Measurements from ENCODE around the gene ZFP36L2.
A peak's percentile ranks its signal among the peaks of the same experiment; 100 is the strongest.

The ZFP36L2 gene

GRCh38 chr2:43230351-43230885, 4.0 kb upstream of the ZFP36L2 start:
- Histone ChIP-seq H3K4me2 (ENCODE audit: low read length) (peak overlapping the region; percentile 87), H3K4me1 (ENCODE audit: control insufficient read depth, low read length) (peaks cover 67% of the 10 kb centered on the region)

DNA sequence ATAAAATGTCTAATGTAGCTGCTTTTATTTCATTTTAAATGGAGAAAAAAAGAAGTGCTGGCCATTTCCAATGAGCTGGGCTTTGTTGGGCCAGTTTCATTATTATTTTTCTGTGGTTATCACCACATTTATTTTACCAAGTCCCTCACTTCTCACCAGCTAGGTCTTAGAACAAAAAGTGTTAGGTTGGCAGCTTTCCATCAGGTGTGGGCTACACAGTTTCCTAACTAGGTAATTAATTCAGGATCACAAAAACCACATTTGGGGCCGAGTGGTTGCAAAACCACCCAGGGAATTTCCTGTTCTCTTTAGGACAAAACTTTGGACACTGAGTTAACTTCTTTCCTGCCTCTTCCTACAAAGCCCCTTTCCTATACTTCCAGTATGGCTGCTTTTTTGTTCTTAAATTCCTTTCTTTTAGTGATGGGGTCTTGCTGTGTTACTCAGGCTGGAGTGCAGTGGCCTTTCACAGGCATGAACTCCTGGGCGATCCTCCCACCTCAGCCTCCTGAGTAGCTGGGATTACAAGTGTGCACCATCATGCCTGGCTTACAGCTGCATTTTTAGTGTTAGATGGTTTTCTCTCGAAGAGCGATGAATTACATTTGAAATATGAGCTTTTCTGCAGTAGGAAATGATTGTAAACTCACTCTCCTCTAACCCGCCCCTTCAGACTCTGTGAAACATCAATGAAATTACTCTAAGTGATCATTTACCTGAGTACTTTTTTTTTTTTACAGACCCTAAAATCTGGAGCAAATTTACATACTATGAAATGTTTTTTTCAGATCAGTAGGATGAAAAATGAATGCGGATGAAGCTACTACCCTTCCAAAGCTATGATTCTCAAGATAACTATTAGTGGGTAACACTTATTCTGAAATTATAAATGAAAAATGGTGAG, 2.6 kb upstream of the ZFP36L2 start:
- H3K4me2 ChIP-seq (ENCODE audit: low read length), result peak overlapping the region; percentile 87
- peaks cover 59% of the 10 kb centered on the region for H3K4me1 ChIP-seq (ENCODE audit: control insufficient read depth, low read length)
- no peaks in the 10 kb centered on the region for H3K9me2 ChIP-seq (replicated peaks; ENCODE audit: control insufficient read depth, low read length)

More at GRCh38 chr2:43230351-43230885, 4.0 kb upstream of the ZFP36L2 start:
- H3K27ac ChIP-seq (ENCODE audit: low read depth, low read length), result peak overlapping the region; percentile 60
- H3K79me2 ChIP-seq (ENCODE audit: control insufficient read depth, low read length), result peaks cover 30% of the 10 kb centered on the region
- TF ChIP-seq EZH2phosphoT487 (IDR thresholded peaks at IDR 0.05; ENCODE audit: borderline replicate concordance, low read length), result no peak
- TF ChIP-seq CTCF (IDR thresholded peaks at IDR 0.05; ENCODE audit: low read depth, low read length, poor library complexity, severe bottlenecking), result peak; percentile 35
- peaks cover 47% of the 10 kb centered on the region for H3K36me3 ChIP-seq (ENCODE audit: control insufficient read depth, low read length)
- no peaks in the 10 kb centered on the region for H3K9me3 ChIP-seq (ENCODE audit: control insufficient read depth, insufficient read depth, low read length)
- no peaks in the 10 kb centered on the region for H3K27me3 ChIP-seq (ENCODE audit: control insufficient read depth, low read length)
- no peaks in the 10 kb centered on the region for H3K9me2 ChIP-seq (replicated peaks; ENCODE audit: control insufficient read depth, low read length)
- peak overlapping the region; percentile 3; the same call in 1 of the 2 replicates for H3K4me3 ChIP-seq (ENCODE audit: low read length)
- H4K20me1 ChIP-seq (ENCODE audit: control insufficient read depth, insufficient read depth, low read depth, low read length), result no peaks in the 10 kb centered on the region
- peaks cover 28% of the 10 kb centered on the region for H3F3A ChIP-seq (ENCODE audit: control insufficient read depth, insufficient read depth)

GRCh38 chr2:43228321-43228751, 1.9 kb upstream of the ZFP36L2 start:
- Histone ChIP-seq H3K9me2 (replicated peaks; ENCODE audit: control insufficient read depth, low read length) (no peaks in the 10 kb centered on the region), H3K79me2 (ENCODE audit: control insufficient read depth, low read length) (peaks cover 51% of the 10 kb centered on the region), H3F3A (ENCODE audit: control insufficient read depth, insufficient read depth) (peaks cover 38% of the 10 kb centered on the region), H3K27ac (ENCODE audit: low read depth, low read length) (peak overlapping the region; percentile 95), H3K4me2 (ENCODE audit: low read length) (peak overlapping the region; percentile 87), H3K4me1 (ENCODE audit: control insufficient read depth, low read length) (peaks cover 57% of the 10 kb centered on the region), H3K9me3 (ENCODE audit: control insufficient read depth, insufficient read depth, low read length) (no peaks in the 10 kb centered on the region), H4K20me1 (ENCODE audit: control insufficient read depth, insufficient read depth, low read depth, low read length) (peaks cover 7% of the 10 kb centered on the region; the same call in 1 of the 2 replicates), H3K27me3 (ENCODE audit: control insufficient read depth, low read length) (no peaks in the 10 kb centered on the region), H3K4me3 (ENCODE audit: low read length) (peak overlapping the region; percentile 93), H3K36me3 (ENCODE audit: control insufficient read depth, low read length) (peaks cover 61% of the 10 kb centered on the region)
- TF ChIP-seq EZH2phosphoT487 (IDR thresholded peaks at IDR 0.05; ENCODE audit: borderline replicate concordance, low read length) (no peak), CTCF (IDR thresholded peaks at IDR 0.05; ENCODE audit: low read depth, low read length, poor library complexity, severe bottlenecking) (no peak)

More for the DNA sequence above, 2.6 kb upstream of the ZFP36L2 start:
- no peak for TF ChIP-seq EZH2phosphoT487 (IDR thresholded peaks at IDR 0.05; ENCODE audit: borderline replicate concordance, low read length)
- no peak for TF ChIP-seq CTCF (IDR thresholded peaks at IDR 0.05; ENCODE audit: low read depth, low read length, poor library complexity, severe bottlenecking)
- Histone ChIP-seq H3K27ac (ENCODE audit: low read depth, low read length) (peak overlapping the region; percentile 95), H4K20me1 (ENCODE audit: control insufficient read depth, insufficient read depth, low read depth, low read length) (peaks cover under 1% of the 10 kb centered on the region; the same call in 1 of the 2 replicates), H3F3A (ENCODE audit: control insufficient read depth, insufficient read depth) (peaks cover 31% of the 10 kb centered on the region), H3K36me3 (ENCODE audit: control insufficient read depth, low read length) (peaks cover 58% of the 10 kb centered on the region), H3K27me3 (ENCODE audit: control insufficient read depth, low read length) (no peaks in the 10 kb centered on the region), H3K79me2 (ENCODE audit: control insufficient read depth, low read length) (peaks cover 44% of the 10 kb centered on the region), H3K9me3 (ENCODE audit: control insufficient read depth, insufficient read depth, low read length) (no peaks in the 10 kb centered on the region), H3K4me3 (ENCODE audit: low read length) (peak overlapping the region; percentile 93)

Data from DOHH2 (cell line).